HepG2 (cell line): ENCODE results near the gene EPHB6.

Source experiments
- CEBPB ChIP-seq: IDR thresholded peaks from 2 replicates; pipeline ENCODE4 v1.6.1; 2011; ENCODE audit warnings: low read depth, low read length, improper control_type of control experiment, borderline replicate concordance
- CTCF ChIP-seq: sonication (generic); formaldehyde crosslinking; IDR thresholded peaks from 2 replicates; pipeline ENCODE4 v1.5.0; 2020; ENCODE audit warnings: mild to moderate bottlenecking, missing genetic modification reagents, moderate library complexity
- ETV6 ChIP-seq: sonication (generic); formaldehyde crosslinking; conservative IDR thresholded peaks from 2 replicates; pipeline ENCODE4 v1.4.0; 2020; ENCODE audit warnings: missing genetic modification reagents
- GMEB1 ChIP-seq: sonication (generic); formaldehyde crosslinking; IDR thresholded peaks from 2 replicates; pipeline ENCODE4 v1.5.1; 2020; ENCODE audit warnings: missing genetic modification reagents, mild to moderate bottlenecking, borderline replicate concordance
- PHF8 ChIP-seq: sonication (generic); formaldehyde crosslinking; IDR thresholded peaks from 2 replicates; pipeline ENCODE4 v1.5.0; 2020; ENCODE audit warnings: missing genetic modification reagents
- RBAK ChIP-seq: sonication (generic); formaldehyde crosslinking; IDR thresholded peaks from 2 replicates; pipeline ENCODE4 v1.5.1; 2020; ENCODE audit warnings: mild to moderate bottlenecking, missing genetic modification reagents
- THYN1 ChIP-seq: sonication (generic); formaldehyde crosslinking; IDR thresholded peaks from 2 replicates; pipeline ENCODE4 v1.8.1; 2023; ENCODE audit warnings: low read depth, mild to moderate bottlenecking, moderate library complexity, missing genetic modification reagents, borderline replicate concordance
- ZKSCAN1 ChIP-seq: fragments of 150-350 bp; IDR thresholded peaks from 2 replicates; pipeline ENCODE4 v1.6.1; 2014; ENCODE audit warnings: low read length
- ZNF274 ChIP-seq: sonication (generic); formaldehyde crosslinking; IDR thresholded peaks from 2 replicates; pipeline ENCODE4 v1.5.1; 2020; ENCODE audit warnings: mild to moderate bottlenecking, missing genetic modification reagents
- ZNF354B ChIP-seq: sonication (generic); formaldehyde crosslinking; IDR thresholded peaks from 2 replicates; pipeline ENCODE4 v1.8.0; 2022; ENCODE audit warnings: mild to moderate bottlenecking, missing genetic modification reagents

GRCh38 chr7:142808802-142809583 is 45.9 kb upstream of the EPHB6 start:
- TF ChIP-seq CEBPB (no peak), ZKSCAN1 (no peak), RBAK (CRISPR knock-in tag) (no peak), ETV6 (CRISPR knock-in tag) (no peak), ZNF354B (no peak), PHF8 (CRISPR knock-in tag) (no peak), CTCF (no peak), ZNF274 (CRISPR knock-in tag) (no peak), THYN1 (CRISPR knock-in tag) (no peak), GMEB1 (CRISPR knock-in tag) (no peak)
